Psoas muscle (tissue), 8 donors: ENCODE results near the gene ADGRD1. TPM values are rescaled to one million over a fixed set of nuclear protein-coding genes. Genes with fewer than 3 reads are reported as not detected.

Source experiments
- ATAC-seq, 4 donors: fragments of 200-7000 bp; cut with Tn5 transposase; one replicate each; pipeline ENCODE4 v1.9.1; 2020; ENCODE audit warnings: moderate library complexity in 3 of 4, mild to moderate bottlenecking in 2 of 4
- DNase-seq, 2 donors: peaks; one replicate each; pipeline ENCODE4 v3.0.0-alpha.2; 2020
- H3K27ac ChIP-seq: fragments of 200-600 bp; one replicate; pipeline ENCODE4 v1.8.0; 2022
- H3K27me3 ChIP-seq, 3 donors: fragments of 200-600 bp in 1 of 3; one replicate each; pipeline versions ENCODE4 v1.6.1 to v1.8.0; 2013 to 2022; ENCODE audit warnings: low read length in 2 of 3, mild to moderate bottlenecking in 2 of 3, moderate library complexity in 1 of 3; ENCODE audit not compliant: insufficient read depth in 3 of 3
- H3K36me3 ChIP-seq, 2 donors: fragments of 200-600 bp in 1 of 2; one replicate each; pipeline versions ENCODE4 v1.6.1 to v1.8.0; 2013 to 2022; ENCODE audit warnings: low read depth in 1 of 2, mild to moderate bottlenecking in 1 of 2, moderate library complexity in 1 of 2; ENCODE audit not compliant: insufficient read depth in 1 of 2
- H3K4me1 ChIP-seq: fragments of 200-600 bp; one replicate; pipeline ENCODE4 v1.8.0; 2022
- H3K4me3 ChIP-seq: fragments of 200-600 bp; one replicate; pipeline ENCODE4 v1.8.0; 2022; ENCODE audit warnings: mild to moderate bottlenecking
- H3K9me3 ChIP-seq: fragments of 200-600 bp; one replicate; pipeline ENCODE4 v1.8.0; 2022
- CTCF ChIP-seq: fragments of 200-600 bp; IDR thresholded peaks from one replicate; pipeline ENCODE4 v1.8.0; 2022; ENCODE audit warnings: antibody characterized with exemption
- WGBS, 3 donors: extraction: QIAGEN DNeasy Blood & Tissue Kit; methylation state at CpG; one replicate each; pipeline versions ENCODE4 v1.1.6 to v1.1.7; 2013; 5-methylcytosine and 5-hydroxymethylcytosine counted together
- intact Hi-C, 2 donors: fragments of 100-400 bp; cut with DNase I; formaldehyde crosslinking; loops; one replicate each; pipeline versions ENCODE4 v1.11.0 to v1.14.2; 2022
- polyA plus RNA-seq, 3 donors: library from polyadenylated mRNA; stranded (reverse); fragments of 200-250 nt; gene quantifications; one replicate each; pipeline ENCODE4 v1.2.3, GENCODE V29; 2013
- total RNA-seq, 4 donors: library from RNA; stranded (reverse); fragmentation: NEBNext Ultra II Directional in 2 of 4; extraction: Animal tissue kit (Norgen Biotek cat#: 25700) in 2 of 4; gene quantifications; one replicate each; pipeline versions ENCODE4 v1.2.1 to v1.2.4, GENCODE V29; 2021 to 2023
- donor health status: healthy with polysubstance abuse.
- donor health status: DM: no; HTN: no; CAD: no; lungs with moderate emphysema.
- donor health status: Bipolar disorder and iron deficiency.
- donor health status: healthy.
- donor health status: DM: yes; HTN: yes; CAD: no.
- donor health status: DM: no; HTN: no; CAD: no.
- donor health status: DM: no; HTN: no; CAD: no.
- donor health status: DM: yes; HTN: yes; CAD: no.

ADGRD1 gene
- total and polyA plus RNA-seq, 7 donors, result 2.1 to 11.6 (median 3.6) TPM

GRCh38 chr12:131072451-131073230, 118.9 kb downstream of the ADGRD1 start:
- 77 to 89% (median 84%) methylated on average over 3 of the region's 3 CpGs for WGBS, 3 donors
- H3K27me3 ChIP-seq, result no peaks in the 10 kb centered on the region
- intact Hi-C loops, result no loop called here
- TF ChIP-seq CTCF, result no peak
- H3K9me3 ChIP-seq, result no peaks in the 10 kb centered on the region
- H3K4me1 ChIP-seq, result no peaks in the 10 kb centered on the region
- no peak for ATAC-seq
- peak in 1 of 2 donors; percentile 34 for DNase-seq
- no peak overlapping the region for H3K27ac ChIP-seq
- H3K4me3 ChIP-seq, result no peak overlapping the region
- no peaks in the 10 kb centered on the region for H3K36me3 ChIP-seq

GRCh38 chr12:131074221-131075083, 120.7 kb downstream of the ADGRD1 start:
- DNase-seq, result peak; percentile 50 to 71
- peak overlapping the region; percentile 46 for H3K27ac ChIP-seq
- intact Hi-C loops, result no loop called here

GRCh38 chr12:131075194-131075593, 121.5 kb downstream of the ADGRD1 start:
- H3K9me3 ChIP-seq, result no peaks in the 10 kb centered on the region
- no peak overlapping the region for H3K27ac ChIP-seq
- no peaks in the 10 kb centered on the region for H3K36me3 ChIP-seq
- ATAC-seq (no peak), DNase-seq (no peak)
- intact Hi-C loops, result no loop called here
- no peaks in the 10 kb centered on the region for H3K27me3 ChIP-seq
- no peak overlapping the region for H3K4me3 ChIP-seq
- 62 to 73% (median 66%) methylated on average over 6 of the region's 6 CpGs for WGBS, 3 donors
- no peak for TF ChIP-seq CTCF
- H3K4me1 ChIP-seq, result no peaks in the 10 kb centered on the region

More at GRCh38 chr12:131074221-131075083, 120.7 kb downstream of the ADGRD1 start:
- 54 to 58% (median 56%) methylated on average over 18 of the region's 18 CpGs for WGBS, 3 donors
- no peaks in the 10 kb centered on the region for H3K9me3 ChIP-seq
- no peaks in the 10 kb centered on the region for H3K27me3 ChIP-seq
- no peaks in the 10 kb centered on the region for H3K4me1 ChIP-seq
- peak; percentile 27 to 78 (median 48) for ATAC-seq
- no peak for TF ChIP-seq CTCF
- no peaks in the 10 kb centered on the region for H3K36me3 ChIP-seq
- no peak overlapping the region for H3K4me3 ChIP-seq

GRCh38 chr12:131075611-131076010, 121.9 kb downstream of the ADGRD1 start:
- H3K4me1 ChIP-seq, result no peaks in the 10 kb centered on the region
- no peaks in the 10 kb centered on the region for H3K36me3 ChIP-seq
- no peaks in the 10 kb centered on the region for H3K9me3 ChIP-seq
- no peak for TF ChIP-seq CTCF
- WGBS, 3 donors, result 69 to 83% (median 74%) methylated on average over 8 of the region's 8 CpGs
- H3K27ac ChIP-seq, result no peak overlapping the region
- no peaks in the 10 kb centered on the region for H3K27me3 ChIP-seq
- ATAC-seq, result no peak
- intact Hi-C loops, result no loop called here
- no peak overlapping the region for H3K4me3 ChIP-seq
- no peak for DNase-seq
